Measurements from ENCODE around the gene PITPNM2.

GRCh38 chr12:123164710-123165261, 13.9 kb upstream of the PITPNM2 start:
- no peak for TF ChIP-seq CTCF (IDR thresholded peaks at IDR 0.05; ENCODE audit: low read depth, low read length, poor library complexity, severe bottlenecking)
- TF ChIP-seq EZH2phosphoT487 (IDR thresholded peaks at IDR 0.05; ENCODE audit: borderline replicate concordance, low read length), result no peak

Measured in DOHH2 (cell line).